Spleen (tissue), 7 donors: ENCODE measurements around the gene OOSP3.

Experiments
- CTCF ChIP-seq, 11 experiments: fragments of 200-600 bp in 7 of 11; fragments of 450-650 bp in 4 of 11; sonication (generic) in 4 of 11; IDR thresholded peaks in 8 of 11; conservative IDR thresholded peaks in 3 of 11; 1 replicate in 7 of 11; 2 replicates in 4 of 11; pipeline versions ENCODE4 v1.4.0 to v1.8.0; 2016 to 2021; ENCODE audit warnings: antibody characterized with exemption in 11 of 11, inconsistent platforms in 4 of 11, mild to moderate bottlenecking in 1 of 11
- POLR2A ChIP-seq, 3 donors: fragments of 450-650 bp; IDR thresholded peaks; one replicate each; pipeline ENCODE4 v1.5.1; 2017; ENCODE audit warnings: antibody characterized with exemption in 3 of 3, mild to moderate bottlenecking in 1 of 3
- POLR2AphosphoS5 ChIP-seq, 3 donors: sonication (generic); formaldehyde crosslinking; IDR thresholded peaks; one replicate each; pipeline ENCODE4 v1.5.1; 2017; ENCODE audit warnings: antibody characterized with exemption in 3 of 3
- donor health status: DM: no; HTN: no; CAD: no; lungs with moderate emphysema.
- donor health status: DM: no; HTN: no; CAD: no.
- donor health status: DM: no; HTN: no; CAD: no.

- TF ChIP-seq CTCF (IDR thresholded peaks at IDR 0.05 in 8 of 11, conservative IDR thresholded peaks at IDR 0.05 in 3 of 11), result no peak
- no peak for TF ChIP-seq POLR2A (IDR thresholded peaks at IDR 0.05)
- TF ChIP-seq POLR2AphosphoS5 (IDR thresholded peaks at IDR 0.05), result no peak
Observed at GRCh38 chr11:59941091-59941490, 62.5 kb downstream of the OOSP3 start.
